SJCRH30 (cell line): ENCODE results near the gene ARL4D. TPM values are rescaled to one million over a fixed set of nuclear protein-coding genes. Genes with fewer than 3 reads are reported as not detected.

Experiments used
- DNase-seq, 2 experiments: peaks; one replicate each; pipeline ENCODE4 v3.0.0-alpha.2; 2015 to 2020
- H3K27ac ChIP-seq: fragments of 250-450 bp; sonication (Bioruptor Pico); 2 replicates; pipeline ENCODE4 v1.5.1; 2020; ENCODE audit warnings: mild to moderate bottlenecking, moderate library complexity
- H3K27me3 ChIP-seq: fragments of 250-450 bp; sonication (Bioruptor Pico); 2 replicates; pipeline ENCODE4 v1.5.1; 2020; ENCODE audit warnings: mild to moderate bottlenecking, moderate library complexity
- H3K36me3 ChIP-seq: fragments of 250-450 bp; sonication (Bioruptor Pico); 2 replicates; pipeline ENCODE4 v1.5.1; 2020; ENCODE audit warnings: mild to moderate bottlenecking, moderate library complexity
- H3K4me1 ChIP-seq: fragments of 250-450 bp; sonication (Bioruptor Pico); 2 replicates; pipeline ENCODE4 v1.5.1; 2020; ENCODE audit warnings: mild to moderate bottlenecking, moderate library complexity
- H3K4me3 ChIP-seq: fragments of 250-450 bp; sonication (Bioruptor Pico); 2 replicates; pipeline ENCODE4 v1.5.1; 2020; ENCODE audit warnings: mild to moderate bottlenecking, moderate library complexity
- H3K9me3 ChIP-seq: fragments of 250-450 bp; sonication (Bioruptor Pico); replicated peaks from 2 replicates; pipeline ENCODE4 v1.5.1; 2020; ENCODE audit warnings: mild to moderate bottlenecking, moderate library complexity
- total RNA-seq: library from RNA; depleted of rRNA; stranded (reverse); fragments of >200 nt; shearing (Covaris generic); gene quantifications from 2 replicates; pipeline ENCODE4 v1.2.3, GENCODE V29; 2014; rRNA removed

ARL4D gene, protein sequence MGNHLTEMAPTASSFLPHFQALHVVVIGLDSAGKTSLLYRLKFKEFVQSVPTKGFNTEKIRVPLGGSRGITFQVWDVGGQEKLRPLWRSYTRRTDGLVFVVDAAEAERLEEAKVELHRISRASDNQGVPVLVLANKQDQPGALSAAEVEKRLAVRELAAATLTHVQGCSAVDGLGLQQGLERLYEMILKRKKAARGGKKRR
- total RNA-seq = 5.3 and 5.4 TPM in 2 replicates

DNA sequence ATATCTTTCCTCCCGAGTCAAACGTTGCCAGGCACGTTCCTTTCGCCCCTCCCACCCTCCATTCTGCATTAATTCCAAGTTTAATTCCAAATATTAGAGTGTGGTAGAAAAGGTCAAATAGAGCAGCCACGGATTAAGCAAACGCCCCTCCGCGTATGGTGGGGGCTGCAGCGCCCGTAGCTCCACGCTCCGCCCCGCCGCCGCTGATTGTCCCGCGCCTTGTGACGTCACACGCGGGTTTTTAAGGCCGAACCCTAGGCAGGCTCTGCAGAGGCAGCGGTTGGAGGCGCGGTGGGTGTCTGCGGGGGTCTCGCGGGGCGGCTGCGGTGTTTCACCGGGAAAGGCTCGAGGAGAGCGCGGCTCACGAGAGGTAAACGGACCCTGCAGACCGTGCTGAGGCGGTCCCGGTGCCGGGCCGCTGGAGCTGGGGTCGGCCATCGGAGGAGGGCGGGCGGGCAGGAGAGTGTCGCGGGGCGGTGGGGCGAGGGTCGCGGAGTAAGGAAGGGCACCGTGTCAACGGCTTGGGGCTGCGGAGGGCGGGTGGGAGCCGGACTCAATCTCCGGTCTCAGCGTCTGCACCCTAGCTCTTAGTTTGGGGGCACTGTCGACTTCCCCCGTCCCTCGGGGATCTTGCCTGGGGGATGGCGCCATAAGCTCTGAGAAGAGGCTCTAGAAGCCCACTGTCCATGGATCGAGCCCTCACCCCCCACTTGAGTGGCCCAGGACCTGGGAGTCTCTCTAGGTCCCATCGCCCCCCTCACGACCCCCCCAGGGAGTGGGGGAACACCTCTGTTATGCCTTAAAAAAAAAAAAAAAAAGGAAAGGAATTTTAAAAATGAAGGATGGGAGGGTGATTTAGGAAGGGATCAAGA lies at the start of gene ARL4D:
ARL4D (plus strand) TSS at position 270 of the 872 bp plus-strand sequence. CDS start 740 bp downstream, outside the sequence.
- no peaks in the 10 kb centered on the region for H3K9me3 ChIP-seq
- peak; percentile 74 to 84 for DNase-seq
- no peaks in the 10 kb centered on the region for H3K27me3 ChIP-seq
- H3K27ac ChIP-seq = no peak within 1 kb of the TSS; the same call in 1 of the 2 replicates
- no peaks in the 10 kb centered on the region for H3K36me3 ChIP-seq
- H3K4me3 ChIP-seq = peak within 1 kb of the TSS; percentile 67
- no peaks in the 10 kb centered on the region for H3K4me1 ChIP-seq

DNA sequence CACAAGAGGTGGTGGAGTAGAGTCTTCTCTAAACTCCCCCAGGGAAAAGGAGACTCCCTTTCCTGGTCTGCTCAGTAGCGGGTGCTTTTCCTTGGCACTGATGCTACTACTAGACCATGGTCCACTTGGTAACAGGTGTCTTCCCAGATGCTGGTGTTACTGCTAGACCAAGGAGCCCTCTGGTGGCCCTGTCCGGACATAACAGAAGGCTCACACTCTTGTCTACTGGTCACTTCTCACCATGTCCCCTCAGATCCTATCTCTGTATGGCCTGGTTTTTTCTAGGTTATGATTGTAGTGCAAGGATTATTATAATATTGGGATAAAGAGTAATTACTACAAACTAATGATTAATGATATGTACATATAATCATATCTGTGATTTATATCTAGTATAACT lies 49.7 kb upstream of the ARL4D start:
- Histone ChIP-seq H3K27me3 (no peaks in the 10 kb centered on the region), H3K27ac (no peak overlapping the region), H3K9me3 (peaks cover 13% of the 10 kb centered on the region), H3K4me3 (no peak overlapping the region), H3K36me3 (no peaks in the 10 kb centered on the region), H3K4me1 (no peaks in the 10 kb centered on the region)
- DNase-seq = peak in 1 of 2 experiments; percentile 28

DNA sequence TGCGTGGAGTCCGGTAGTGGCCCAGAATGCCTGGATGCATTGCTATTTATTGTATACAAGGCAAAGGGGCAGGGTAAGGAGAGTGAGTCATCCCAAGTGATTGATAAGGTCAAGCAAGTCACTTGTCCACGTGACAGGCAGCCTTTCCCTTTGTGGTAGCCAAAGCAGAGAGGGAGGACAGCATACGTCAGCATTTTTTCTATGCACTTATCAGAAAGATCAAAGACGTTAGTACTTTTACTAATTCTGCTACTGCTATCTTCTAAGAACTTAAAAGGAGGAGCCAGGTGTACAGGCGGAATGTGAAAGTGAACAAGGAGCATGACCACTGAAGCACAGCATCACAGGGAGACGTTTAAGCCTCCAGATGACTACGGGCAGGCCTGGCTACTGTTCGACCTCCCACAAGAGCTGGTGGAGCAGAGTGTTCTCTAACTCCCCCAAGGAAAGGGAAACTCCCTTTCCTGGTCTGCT lies 47.9 kb upstream of the ARL4D start:
- no peaks in the 10 kb centered on the region for H3K4me1 ChIP-seq
- no peak overlapping the region for H3K4me3 ChIP-seq
- no peaks in the 10 kb centered on the region for H3K36me3 ChIP-seq
- H3K27ac ChIP-seq = no peak overlapping the region
- no peaks in the 10 kb centered on the region for H3K27me3 ChIP-seq
- peaks cover 13% of the 10 kb centered on the region for H3K9me3 ChIP-seq
- DNase-seq = no peak

DNA sequence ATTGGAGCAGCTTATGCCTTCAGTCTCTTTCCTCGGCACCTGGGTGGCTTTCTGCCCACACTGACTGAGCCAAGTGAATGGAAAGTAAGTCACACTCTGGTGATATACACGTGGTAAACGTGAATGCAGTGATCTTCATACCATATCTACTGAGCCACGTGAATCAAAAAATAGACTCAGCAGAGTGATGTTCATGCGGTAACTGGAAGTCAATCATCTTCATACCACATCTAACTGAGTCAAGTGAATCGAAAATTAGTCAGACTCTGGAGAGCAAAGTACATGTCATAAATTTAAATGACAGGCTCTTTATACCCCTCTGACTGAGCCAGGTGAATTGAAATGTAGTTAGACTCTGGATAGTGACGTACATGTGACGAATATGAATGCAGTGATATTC lies 47.1 kb upstream of the ARL4D start:
- peaks cover 13% of the 10 kb centered on the region for H3K9me3 ChIP-seq
- H3K36me3 ChIP-seq = no peaks in the 10 kb centered on the region
- DNase-seq = no peak

DNA sequence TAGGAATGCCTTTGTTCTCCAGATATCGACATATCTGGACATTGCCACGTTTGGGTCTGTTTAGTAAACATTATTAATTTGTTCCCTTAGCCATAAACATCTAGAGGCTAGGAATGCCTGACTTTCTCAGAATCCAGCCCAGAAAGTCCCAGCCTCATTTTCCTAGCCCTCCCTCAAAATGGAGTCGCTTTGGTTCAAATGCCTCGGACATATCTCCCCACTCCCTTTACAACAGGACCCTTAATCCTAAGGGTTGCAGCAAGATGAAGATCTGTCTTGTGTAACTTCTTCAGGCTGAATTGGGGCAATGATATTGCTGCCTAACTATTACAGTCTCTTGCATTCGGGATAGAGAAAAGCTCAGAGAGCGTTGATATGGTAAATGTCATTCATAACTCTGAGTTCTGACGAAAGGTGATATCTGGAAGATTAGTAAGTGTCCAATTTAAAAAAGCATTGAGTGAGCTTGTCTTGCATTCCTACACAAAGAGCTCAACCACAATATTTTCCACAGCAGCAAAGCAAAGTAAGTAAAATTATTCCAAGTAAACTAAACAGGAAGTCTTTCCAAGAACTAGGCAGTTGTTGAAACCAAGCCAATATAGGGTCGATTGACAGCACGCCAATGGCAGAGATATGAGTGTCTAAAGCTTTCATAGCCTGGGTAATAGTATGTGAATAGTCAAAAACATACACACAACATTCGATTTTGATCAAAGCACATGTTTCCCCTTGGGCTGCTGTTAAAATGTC lies 46.0 kb upstream of the ARL4D start:
- Histone ChIP-seq H3K4me1 (no peaks in the 10 kb centered on the region), H3K27ac (no peak overlapping the region), H3K27me3 (no peaks in the 10 kb centered on the region), H3K4me3 (no peak overlapping the region), H3K36me3 (no peaks in the 10 kb centered on the region), H3K9me3 (peaks cover 10% of the 10 kb centered on the region)
- no peak for DNase-seq

More for the DNA sequence above, 47.1 kb upstream of the ARL4D start:
- Histone ChIP-seq H3K27ac (no peak overlapping the region), H3K27me3 (no peaks in the 10 kb centered on the region), H3K4me1 (no peaks in the 10 kb centered on the region), H3K4me3 (no peak overlapping the region)

DNA sequence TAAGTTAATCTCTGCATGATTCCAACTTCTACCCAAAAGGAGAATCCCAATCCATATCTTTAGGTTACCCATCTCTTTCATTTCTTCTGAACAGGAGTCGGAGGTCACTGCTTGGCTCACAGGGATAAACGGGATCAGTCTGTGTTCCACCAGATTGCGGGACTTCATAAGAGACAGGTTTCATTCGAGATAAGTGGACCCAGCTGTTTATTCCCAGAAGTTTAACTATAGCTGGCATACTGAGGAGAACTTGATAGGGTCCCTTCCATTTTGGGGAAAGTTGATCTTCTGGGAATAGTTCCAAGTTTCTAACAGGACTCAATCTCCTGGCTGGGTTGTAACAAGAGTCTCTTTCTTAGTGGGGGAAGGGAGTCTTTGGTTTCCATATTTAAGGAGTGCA lies 45.4 kb upstream of the ARL4D start:
- Histone ChIP-seq H3K9me3 (peaks cover 5% of the 10 kb centered on the region), H3K36me3 (no peaks in the 10 kb centered on the region), H3K4me1 (no peaks in the 10 kb centered on the region), H3K27me3 (no peaks in the 10 kb centered on the region), H3K4me3 (no peak overlapping the region), H3K27ac (no peak overlapping the region)
- peak in 1 of 2 experiments; percentile 22 for DNase-seq

DNA sequence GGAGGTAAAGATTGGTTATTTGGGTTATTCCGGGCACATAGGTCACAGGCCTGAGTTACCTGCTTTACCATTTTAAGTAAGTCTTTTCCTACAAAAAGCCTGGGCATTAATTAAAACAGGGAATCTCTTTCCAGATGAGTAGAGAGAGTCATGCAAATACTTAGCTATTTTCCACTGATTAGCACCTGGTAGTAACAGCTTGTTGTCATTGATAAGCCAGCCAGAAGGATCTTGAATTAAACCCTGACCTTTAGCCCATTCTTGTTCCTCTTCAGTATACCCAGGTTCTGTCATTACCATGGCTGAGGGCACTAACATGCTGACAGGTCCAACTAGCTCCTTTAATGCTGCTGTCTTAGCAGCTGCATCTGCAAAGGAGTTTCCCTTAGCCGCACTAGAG lies 44.4 kb upstream of the ARL4D start:
- Histone ChIP-seq H3K36me3 (no peaks in the 10 kb centered on the region), H3K4me3 (no peak overlapping the region), H3K27me3 (no peaks in the 10 kb centered on the region), H3K9me3 (no peaks in the 10 kb centered on the region), H3K4me1 (no peaks in the 10 kb centered on the region), H3K27ac (no peak overlapping the region)
- no peak for DNase-seq

DNA sequence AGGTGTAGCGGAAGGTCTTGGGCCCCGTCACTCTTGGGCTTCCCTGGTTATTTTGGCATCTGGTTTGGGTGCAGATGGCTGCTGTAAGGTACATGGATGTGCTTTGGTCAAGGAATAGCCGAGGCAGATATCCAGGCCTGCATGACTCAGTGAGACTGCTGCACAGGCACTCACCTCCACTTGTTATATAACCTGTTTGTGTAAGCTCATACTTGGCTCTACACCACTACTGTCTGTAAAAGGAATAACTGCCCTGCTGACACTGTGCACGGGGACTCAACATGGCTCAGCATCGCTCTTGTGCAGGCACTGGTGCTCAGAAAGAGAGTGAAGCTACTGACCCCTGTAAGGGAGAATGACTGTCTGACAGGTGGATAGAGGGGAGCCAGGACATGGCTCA lies 42.3 kb upstream of the ARL4D start:
- no peak overlapping the region for H3K4me3 ChIP-seq
- H3K4me1 ChIP-seq = no peaks in the 10 kb centered on the region
- H3K27me3 ChIP-seq = no peaks in the 10 kb centered on the region
- no peak for DNase-seq
- H3K36me3 ChIP-seq = no peaks in the 10 kb centered on the region
- no peak overlapping the region for H3K27ac ChIP-seq
- no peaks in the 10 kb centered on the region for H3K9me3 ChIP-seq

DNA sequence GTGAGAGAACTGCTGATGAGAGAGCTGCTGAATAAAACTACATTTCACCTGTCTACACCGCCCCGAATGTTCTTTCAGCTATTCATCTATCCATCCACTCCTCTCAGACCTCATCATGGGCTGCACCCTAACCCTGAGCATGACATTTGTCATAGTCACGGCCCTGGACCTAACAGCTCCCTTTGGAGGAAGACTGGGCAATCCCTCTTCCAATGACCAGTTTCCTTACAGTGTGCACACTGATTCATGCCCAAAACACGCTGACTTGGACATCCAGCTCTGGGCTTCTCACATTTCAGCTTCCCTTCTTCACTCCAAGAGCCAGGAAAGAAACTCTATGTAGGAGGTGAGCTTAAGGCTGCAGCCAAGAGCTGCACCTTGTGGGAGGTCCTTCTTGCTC lies 41.8 kb upstream of the ARL4D start:
- Histone ChIP-seq H3K4me3 (no peak overlapping the region), H3K9me3 (no peaks in the 10 kb centered on the region), H3K27me3 (no peaks in the 10 kb centered on the region), H3K36me3 (no peaks in the 10 kb centered on the region), H3K27ac (no peak overlapping the region), H3K4me1 (no peaks in the 10 kb centered on the region)
- peak in 1 of 2 experiments; percentile 16 for DNase-seq

DNA sequence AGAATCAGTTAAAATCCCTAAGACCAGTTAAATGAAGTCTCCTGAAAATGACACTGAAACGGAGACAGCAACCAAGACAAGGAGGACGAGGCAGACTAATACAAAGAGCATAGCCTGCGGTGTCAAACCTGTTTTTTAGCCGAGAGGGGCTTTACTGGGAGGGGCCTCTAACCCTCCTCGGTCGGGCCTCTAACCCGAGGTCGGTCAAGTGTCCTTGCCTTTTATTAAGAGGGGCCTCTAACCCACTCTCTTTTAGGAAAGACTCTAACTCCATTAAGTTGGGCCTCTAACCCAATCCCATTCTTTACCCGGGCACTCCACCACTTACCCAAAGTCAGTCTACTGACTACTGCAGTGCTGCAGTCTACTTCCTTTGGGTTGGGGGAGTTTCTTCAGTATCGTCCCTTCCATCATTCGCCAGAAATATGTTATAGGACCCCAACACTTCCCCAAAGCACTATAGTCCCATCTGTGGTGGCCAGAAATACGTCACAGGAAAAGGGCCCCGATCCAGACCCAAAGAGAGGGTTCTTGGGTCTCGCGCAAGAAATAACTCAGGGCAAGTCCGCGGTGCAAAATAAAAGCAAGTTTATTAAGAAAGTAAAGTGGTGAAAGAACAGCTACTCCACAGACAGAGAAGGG lies 39.2 kb upstream of the ARL4D start:
- Histone ChIP-seq H3K36me3 (no peaks in the 10 kb centered on the region), H3K4me3 (peak overlapping the region; percentile 56), H3K9me3 (no peaks in the 10 kb centered on the region), H3K4me1 (no peaks in the 10 kb centered on the region), H3K27me3 (no peaks in the 10 kb centered on the region), H3K27ac (peak overlapping the region; percentile 100)
- peak in 1 of 2 experiments; percentile 14 for DNase-seq

DNA sequence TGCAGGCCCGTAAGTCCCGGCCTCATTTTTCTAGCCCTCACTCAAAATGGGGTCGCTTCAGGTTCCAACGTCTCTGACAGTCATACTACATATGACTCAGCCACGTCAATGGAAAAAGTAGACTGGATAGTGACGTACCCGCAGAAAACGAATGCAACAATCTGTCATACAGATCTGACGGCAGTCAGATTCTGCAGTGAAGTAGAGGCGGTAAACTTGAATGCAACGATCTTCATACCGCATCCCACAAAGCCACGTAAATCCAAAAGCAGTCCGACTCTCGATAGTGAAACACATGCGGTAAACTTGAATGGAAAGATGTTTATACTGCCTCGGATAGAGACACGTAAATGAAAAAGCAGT lies 38.4 kb upstream of the ARL4D start:
- DNase-seq = peak; percentile 37 to 58
- H3K9me3 ChIP-seq = no peaks in the 10 kb centered on the region
- H3K4me1 ChIP-seq = no peaks in the 10 kb centered on the region
- peak overlapping the region; percentile 100 for H3K27ac ChIP-seq
- H3K36me3 ChIP-seq = no peaks in the 10 kb centered on the region
- H3K4me3 ChIP-seq = peak overlapping the region; percentile 56
- no peaks in the 10 kb centered on the region for H3K27me3 ChIP-seq

DNA sequence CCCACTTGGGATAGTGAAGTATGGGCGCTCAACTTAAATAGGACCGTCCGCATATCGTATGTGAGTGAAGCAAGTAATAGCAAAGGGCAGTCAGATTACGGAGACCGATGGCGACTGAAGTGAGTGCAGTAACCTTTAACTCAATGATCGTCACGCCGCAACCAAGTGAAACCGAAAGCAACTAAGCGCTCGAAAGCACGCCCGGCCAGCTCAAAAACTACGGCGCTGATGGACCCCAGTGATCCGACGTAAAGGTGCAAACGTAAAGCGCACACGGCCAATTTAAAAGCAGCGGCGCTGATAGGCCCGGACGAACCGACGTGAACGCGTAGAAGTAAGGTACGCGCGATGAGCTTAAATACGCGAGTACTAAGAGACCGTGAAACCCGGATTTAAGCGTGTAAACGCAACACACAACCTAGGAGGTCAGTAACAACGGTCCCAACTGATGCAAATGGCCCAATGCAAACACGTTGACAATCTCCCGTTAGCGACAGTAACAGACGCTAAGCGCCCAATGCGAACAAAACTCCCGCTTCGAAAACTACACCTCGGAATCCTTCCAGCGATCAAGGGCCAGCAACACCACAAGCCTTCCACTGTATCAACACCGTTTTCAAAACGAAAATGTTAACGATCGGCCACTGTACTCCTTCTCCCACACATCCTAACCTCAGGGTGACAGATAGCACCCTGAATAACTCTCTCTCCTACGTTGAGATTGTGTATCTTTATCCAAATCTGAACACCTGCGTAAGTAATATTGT lies 37.9 kb upstream of the ARL4D start:
- Histone ChIP-seq H3K27me3 (no peaks in the 10 kb centered on the region), H3K27ac (peak overlapping the region; percentile 100), H3K9me3 (no peaks in the 10 kb centered on the region), H3K4me3 (peak overlapping the region; percentile 56), H3K4me1 (no peaks in the 10 kb centered on the region), H3K36me3 (no peaks in the 10 kb centered on the region)
- peak; percentile 95 to 98 for DNase-seq

DNA sequence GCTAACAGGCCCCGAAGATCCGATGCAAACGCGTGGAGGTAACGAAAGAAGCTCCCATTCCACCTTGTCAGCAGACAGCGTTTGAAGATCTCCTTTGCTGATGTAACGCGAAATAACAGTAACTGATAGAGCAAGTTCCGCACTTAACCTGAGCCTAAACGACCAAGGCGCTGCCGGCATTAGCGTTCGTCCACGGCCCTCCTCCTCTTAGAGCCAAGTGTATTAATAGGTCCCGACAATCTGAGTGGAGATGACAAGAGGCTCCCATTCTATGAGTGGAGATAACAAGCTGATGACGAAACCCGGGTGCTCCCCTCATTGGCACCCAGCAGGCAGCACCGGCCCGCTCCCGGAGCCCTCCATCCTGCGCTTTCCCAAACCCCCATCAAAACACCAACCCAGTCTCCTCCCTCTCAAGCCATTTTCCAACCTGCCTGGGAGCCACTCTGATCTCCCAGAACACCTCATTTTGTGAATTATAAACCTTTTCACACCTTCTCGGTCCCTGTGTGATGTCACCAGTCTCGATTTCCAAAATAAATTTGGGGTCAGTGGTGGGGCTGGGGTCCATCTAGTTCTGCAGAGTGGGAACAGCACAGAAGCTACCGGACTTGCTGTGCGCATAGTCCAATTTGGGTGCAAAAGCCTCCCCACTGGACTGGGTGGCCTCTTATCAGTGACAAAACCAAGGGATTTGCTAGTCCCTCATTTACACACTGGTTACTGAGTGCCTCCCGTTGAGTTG lies 35.4 kb upstream of the ARL4D start:
- no peak overlapping the region for H3K27ac ChIP-seq
- peaks cover 8% of the 10 kb centered on the region for H3K4me1 ChIP-seq
- H3K27me3 ChIP-seq = no peaks in the 10 kb centered on the region
- no peaks in the 10 kb centered on the region for H3K9me3 ChIP-seq
- H3K36me3 ChIP-seq = no peaks in the 10 kb centered on the region
- H3K4me3 ChIP-seq = no peak overlapping the region
- no peak for DNase-seq
